Stomach (tissue), 19 donors: ENCODE results near the gene OLIG2. TPM values are rescaled to one million over a fixed set of nuclear protein-coding genes. Genes with fewer than 3 reads are reported as not detected.

ENCODE experiments used
- DNase-seq, 2 donors: peaks; one replicate each; pipeline versions ENCODE4 v3.0.0 to v3.0.0-alpha.2; 2013 to 2019
- H3K27ac ChIP-seq, 5 donors: fragments of 200-600 bp in 4 of 5; sonication (generic) in 4 of 5; one replicate each; pipeline ENCODE4 v1.5.1; 2013 to 2019; ENCODE audit warnings: mild to moderate bottlenecking in 1 of 5, moderate library complexity in 1 of 5
- H3K27me3 ChIP-seq, 3 donors: fragments of 200-600 bp; sonication (generic); one replicate each; pipeline ENCODE4 v1.5.1; 2017 to 2019; ENCODE audit warnings: mixed run types in 1 of 3
- H3K36me3 ChIP-seq, 4 donors: fragments of 200-600 bp; sonication (generic); 1 replicate in 3 of 4; 2 replicates in 1 of 4; pipeline ENCODE4 v1.5.1; 2016 to 2019
- H3K4me1 ChIP-seq, 4 donors: fragments of 200-600 bp; sonication (generic); one replicate each; pipeline ENCODE4 v1.5.1; 2016 to 2019
- H3K4me3 ChIP-seq, 4 donors: fragments of 200-600 bp; sonication (generic) in 3 of 4; one replicate each; pipeline ENCODE4 v1.5.1; 2016 to 2019; ENCODE audit warnings: mild to moderate bottlenecking in 1 of 4
- H3K9me3 ChIP-seq, 4 donors: fragments of 200-600 bp; sonication (generic); one replicate each; pipeline ENCODE4 v1.5.1; 2016 to 2019
- EP300 ChIP-seq: sonication (generic); formaldehyde crosslinking; IDR thresholded peaks from one replicate; pipeline ENCODE4 v1.6.1; 2017; ENCODE audit warnings: antibody characterized with exemption
- POLR2A ChIP-seq, 4 donors: fragments of 450-650 bp; IDR thresholded peaks; one replicate each; pipeline ENCODE4 v1.6.1; 2016; ENCODE audit warnings: antibody characterized with exemption in 4 of 4, control low read depth in 2 of 4, mild to moderate bottlenecking in 1 of 4, moderate library complexity in 1 of 4
- POLR2AphosphoS5 ChIP-seq, 3 donors: sonication (generic); formaldehyde crosslinking; IDR thresholded peaks; one replicate each; pipeline ENCODE4 v1.6.1; 2016; ENCODE audit warnings: antibody characterized with exemption in 3 of 3
- WGBS, 5 donors: extraction: QIAGEN DNeasy Blood & Tissue Kit in 3 of 5; methylation state at CpG; one replicate each; pipeline versions ENCODE4 v1.1.5 to v1.1.7; 2013 to 2018; 5-methylcytosine and 5-hydroxymethylcytosine counted together
- intact Hi-C: fragments of 100-400 bp; cut with DNase I; formaldehyde crosslinking; loops from one replicate; pipeline ENCODE4 v1.15.1; 2023; ENCODE audit warnings: low total_unique reads
- long read RNA-seq, 10 donors: transcript quantifications; one replicate each; lab custom pipeline, GENCODE V29; 2026
- polyA plus RNA-seq, 3 donors: library from polyadenylated mRNA; stranded (reverse); fragments of 200-250 nt; gene quantifications; one replicate each; pipeline ENCODE4 v1.2.3, GENCODE V29; 2013
- total RNA-seq, 5 donors: library from RNA; depleted of rRNA; stranded (reverse); fragments of >200 nt; gene quantifications; one replicate each; pipeline versions ENCODE4 v1.1.0 to v1.2.3, GENCODE V29; 2014 to 2016
- TF ChIP-seq, protein P1 (sequence below), 7 experiments: fragments of 450-650 bp in 4 of 7; fragments of 200-600 bp in 3 of 7; sonication (generic) in 3 of 7; IDR thresholded peaks; one replicate each; pipeline ENCODE4 v1.5.1; 2016 to 2019; ENCODE audit warnings: antibody characterized with exemption in 7 of 7, control low read depth in 2 of 7, mild to moderate bottlenecking in 1 of 7
- donor health status: healthy with polysubstance abuse.
- donor health status: Bipolar disorder and iron deficiency.
- donor health status: healthy.

The OLIG2 gene
- total RNA-seq (not detected), polyA plus RNA-seq (not detected)
- long read RNA-seq, donor 1 = 0 reads
- long read RNA-seq, donor 2 = 0 reads
- long read RNA-seq, donor 3 = 0 reads
- long read RNA-seq, donor 4 = 0 reads
- long read RNA-seq, donor 5 = 0 reads
- long read RNA-seq, donor 6 = 0 reads
- long read RNA-seq, donor 7 = 0 reads
- long read RNA-seq, donor 8 = 0 reads
- long read RNA-seq, donor 9 = 0 reads
- long read RNA-seq, donor 10 = 0 reads

DNA sequence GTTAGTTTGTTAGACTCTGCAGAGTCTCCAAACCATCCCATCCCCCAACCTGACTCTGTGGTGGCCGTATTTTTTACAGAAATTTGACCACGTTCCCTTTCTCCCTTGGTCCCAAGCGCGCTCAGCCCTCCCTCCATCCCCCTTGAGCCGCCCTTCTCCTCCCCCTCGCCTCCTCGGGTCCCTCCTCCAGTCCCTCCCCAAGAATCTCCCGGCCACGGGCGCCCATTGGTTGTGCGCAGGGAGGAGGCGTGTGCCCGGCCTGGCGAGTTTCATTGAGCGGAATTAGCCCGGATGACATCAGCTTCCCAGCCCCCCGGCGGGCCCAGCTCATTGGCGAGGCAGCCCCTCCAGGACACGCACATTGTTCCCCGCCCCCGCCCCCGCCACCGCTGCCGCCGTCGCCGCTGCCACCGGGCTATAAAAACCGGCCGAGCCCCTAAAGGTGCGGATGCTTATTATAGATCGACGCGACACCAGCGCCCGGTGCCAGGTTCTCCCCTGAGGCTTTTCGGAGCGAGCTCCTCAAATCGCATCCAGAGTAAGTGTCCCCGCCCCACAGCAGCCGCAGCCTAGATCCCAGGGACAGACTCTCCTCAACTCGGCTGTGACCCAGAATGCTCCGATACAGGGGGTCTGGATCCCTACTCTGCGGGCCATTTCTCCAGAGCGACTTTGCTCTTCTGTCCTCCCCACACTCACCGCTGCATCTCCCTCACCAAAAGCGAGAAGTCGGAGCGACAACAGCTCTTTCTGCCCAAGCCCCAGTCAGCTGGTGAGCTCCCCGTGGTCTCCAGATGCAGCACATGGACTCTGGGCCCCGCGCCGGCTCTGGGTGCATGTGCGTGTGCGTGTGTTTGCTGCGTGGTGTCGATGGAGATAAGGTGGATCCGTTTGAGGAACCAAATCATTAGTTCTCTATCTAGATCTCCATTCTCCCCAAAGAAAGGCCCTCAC is at the start of gene OLIG2:
Gene OLIG2 (plus strand): TSS at position 447 of the 954 bp plus-strand sequence. CDS start 928 bp downstream, outside the sequence.
- H3K27ac ChIP-seq = no peak within 1 kb of the TSS
- TF ChIP-seq, protein P1, sequence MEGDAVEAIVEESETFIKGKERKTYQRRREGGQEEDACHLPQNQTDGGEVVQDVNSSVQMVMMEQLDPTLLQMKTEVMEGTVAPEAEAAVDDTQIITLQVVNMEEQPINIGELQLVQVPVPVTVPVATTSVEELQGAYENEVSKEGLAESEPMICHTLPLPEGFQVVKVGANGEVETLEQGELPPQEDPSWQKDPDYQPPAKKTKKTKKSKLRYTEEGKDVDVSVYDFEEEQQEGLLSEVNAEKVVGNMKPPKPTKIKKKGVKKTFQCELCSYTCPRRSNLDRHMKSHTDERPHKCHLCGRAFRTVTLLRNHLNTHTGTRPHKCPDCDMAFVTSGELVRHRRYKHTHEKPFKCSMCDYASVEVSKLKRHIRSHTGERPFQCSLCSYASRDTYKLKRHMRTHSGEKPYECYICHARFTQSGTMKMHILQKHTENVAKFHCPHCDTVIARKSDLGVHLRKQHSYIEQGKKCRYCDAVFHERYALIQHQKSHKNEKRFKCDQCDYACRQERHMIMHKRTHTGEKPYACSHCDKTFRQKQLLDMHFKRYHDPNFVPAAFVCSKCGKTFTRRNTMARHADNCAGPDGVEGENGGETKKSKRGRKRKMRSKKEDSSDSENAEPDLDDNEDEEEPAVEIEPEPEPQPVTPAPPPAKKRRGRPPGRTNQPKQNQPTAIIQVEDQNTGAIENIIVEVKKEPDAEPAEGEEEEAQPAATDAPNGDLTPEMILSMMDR (IDR thresholded peaks at IDR 0.05) = no peak
- TF ChIP-seq POLR2A (IDR thresholded peaks at IDR 0.05) (no peak), EP300 (no peak), POLR2AphosphoS5 (IDR thresholded peaks at IDR 0.05) (no peak)
- 2 to 5% (median 3%) methylated on average over 24 to 59 of the region's 59 CpGs for WGBS, 5 donors
- no peaks in the 10 kb centered on the region for H3K9me3 ChIP-seq
- no peak for DNase-seq
- H3K4me1 ChIP-seq = peaks cover 5 to 76% (median 55%) of the 10 kb centered on the region in 4 donors
- intact Hi-C loops = no loop called here
- H3K36me3 ChIP-seq = no peaks in the 10 kb centered on the region
- peaks cover 69 to 100% (median 100%) of the 10 kb centered on the region in 3 donors for H3K27me3 ChIP-seq
- peak within 1 kb of the TSS in 2 of 4 donors; percentile 0 to 11 for H3K4me3 ChIP-seq

DNA sequence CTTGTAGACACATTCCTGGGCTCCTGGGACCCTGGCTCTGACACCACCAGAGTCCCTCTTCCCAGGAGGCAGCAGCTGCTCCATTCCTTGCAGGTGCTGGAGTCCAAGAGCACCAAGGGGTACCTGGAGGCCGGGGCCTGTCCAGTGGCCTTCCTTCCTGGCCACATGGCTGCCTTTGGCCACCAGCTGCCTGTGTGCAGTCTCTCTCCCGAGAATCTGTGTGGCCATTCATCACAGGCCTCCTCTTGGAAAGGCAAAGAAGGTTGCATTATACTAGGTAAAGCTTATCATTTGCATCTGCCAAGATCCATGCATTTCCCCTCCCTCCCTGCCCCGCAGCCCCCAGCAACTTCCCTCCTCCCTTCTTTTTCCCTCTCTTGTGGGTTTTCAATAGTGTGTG is 48.9 kb upstream of the OLIG2 start:
- Histone ChIP-seq H3K9me3 (no peaks in the 10 kb centered on the region), H3K27ac (no peak overlapping the region), H3K4me3 (no peak overlapping the region), H3K36me3 (no peaks in the 10 kb centered on the region), H3K4me1 (no peaks in the 10 kb centered on the region), H3K27me3 (peaks cover 0 to 48% (median 11%) of the 10 kb centered on the region in 3 donors)
- DNase-seq = no peak
- intact Hi-C loops = no loop called here
- 35 to 73% (median 64%) methylated on average over 3 of the region's 3 CpGs for WGBS, 5 donors
- TF ChIP-seq POLR2AphosphoS5 (IDR thresholded peaks at IDR 0.05) (no peak), EP300 (no peak), POLR2A (IDR thresholded peaks at IDR 0.05) (no peak)
- TF ChIP-seq, protein P1 (IDR thresholded peaks at IDR 0.05) = no peak

DNA sequence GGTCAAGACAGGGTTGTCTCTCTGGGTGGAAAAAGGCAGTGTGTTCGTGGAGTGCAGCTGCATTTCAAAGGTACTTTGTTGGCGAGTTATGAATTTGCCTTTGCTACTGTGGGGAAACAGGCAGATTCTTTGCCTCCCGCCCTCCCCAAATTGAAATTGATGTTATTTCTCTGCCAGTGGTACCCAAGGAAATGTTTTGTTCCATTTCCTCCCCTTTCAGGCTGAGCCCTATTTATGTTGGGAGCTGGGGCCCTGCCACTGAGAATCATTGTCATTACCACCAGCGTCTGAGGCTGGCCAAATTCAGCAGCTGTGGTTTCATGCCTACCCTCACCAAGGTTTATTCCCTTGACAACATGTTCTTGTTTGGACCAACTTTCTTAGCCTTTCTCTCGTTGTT is 48.5 kb upstream of the OLIG2 start:
- no peaks in the 10 kb centered on the region for H3K4me1 ChIP-seq
- 66 to 73% (median 71%) methylated on average over 5 of the region's 5 CpGs for WGBS, 5 donors

DNA sequence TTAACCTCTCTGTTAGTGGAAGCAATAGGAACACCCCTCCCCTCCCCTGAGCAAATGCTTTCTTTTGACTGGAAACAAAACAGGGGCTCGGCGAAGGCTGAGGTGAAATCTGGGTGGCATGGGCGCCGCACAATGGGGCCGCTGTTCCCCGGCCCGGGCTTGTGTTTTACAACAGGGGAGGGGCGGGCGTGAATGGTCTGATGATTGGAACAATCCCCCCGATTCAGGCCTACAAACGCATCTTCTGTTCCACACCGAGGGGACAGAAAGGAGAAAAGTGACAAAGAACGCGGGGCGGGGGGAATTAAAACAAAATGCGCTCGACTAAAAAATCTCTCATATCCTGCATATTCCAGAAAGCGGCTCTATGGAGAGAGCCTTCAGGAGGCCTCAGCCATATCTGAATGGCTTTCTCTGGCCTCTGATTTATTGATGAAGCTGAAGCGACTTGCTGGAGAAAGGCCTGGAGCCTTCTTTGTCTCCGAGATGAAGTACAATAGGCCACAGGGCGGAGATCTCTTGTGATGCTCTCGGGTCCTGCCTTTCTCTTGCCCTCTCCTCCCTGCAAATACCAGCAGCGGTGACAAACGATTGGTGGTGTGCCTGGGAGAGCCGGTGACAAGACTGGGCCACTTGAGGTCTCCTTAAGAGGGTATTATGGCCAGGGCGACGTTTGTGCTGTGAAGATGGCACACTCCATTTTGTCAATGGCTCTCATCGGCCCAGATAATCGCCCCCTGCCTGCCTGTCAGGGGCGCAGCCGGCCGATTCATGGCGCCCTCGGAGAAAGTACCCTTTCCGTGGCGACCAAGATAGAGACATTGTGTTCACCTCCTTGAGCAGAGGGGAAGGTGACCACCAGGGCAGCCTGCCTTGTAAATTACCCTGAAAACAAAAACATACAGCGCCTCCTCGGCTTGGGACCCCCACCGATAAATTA is 47.1 kb upstream of the OLIG2 start:
- peaks cover 0 to 62% (median 11%) of the 10 kb centered on the region in 3 donors for H3K27me3 ChIP-seq
- H3K36me3 ChIP-seq = no peaks in the 10 kb centered on the region
- peak in 1 of 2 donors; percentile 25 for DNase-seq
- no peak overlapping the region for H3K4me3 ChIP-seq
- H3K9me3 ChIP-seq = no peaks in the 10 kb centered on the region
- no peak for TF ChIP-seq POLR2A (IDR thresholded peaks at IDR 0.05)
- no peak for TF ChIP-seq EP300
- TF ChIP-seq, protein P1 (IDR thresholded peaks at IDR 0.05) = no peak
- no peak for TF ChIP-seq POLR2AphosphoS5 (IDR thresholded peaks at IDR 0.05)
- WGBS, 5 donors = 68 to 79% (median 69%) methylated on average over 37 to 39 of the region's 39 CpGs
- H3K4me1 ChIP-seq = no peaks in the 10 kb centered on the region
- intact Hi-C loops = no loop called here
- H3K27ac ChIP-seq = no peak overlapping the region

More for the DNA sequence above, 48.5 kb upstream of the OLIG2 start:
- no peak for DNase-seq
- TF ChIP-seq POLR2AphosphoS5 (IDR thresholded peaks at IDR 0.05) = no peak
- no peak for TF ChIP-seq EP300
- Histone ChIP-seq H3K27me3 (peaks cover 0 to 52% (median 11%) of the 10 kb centered on the region in 3 donors), H3K4me3 (no peak overlapping the region), H3K36me3 (no peaks in the 10 kb centered on the region), H3K27ac (no peak overlapping the region), H3K9me3 (no peaks in the 10 kb centered on the region)
- intact Hi-C loops = no loop called here
